PC-9 (cell line): Measurements from ENCODE around the gene SERPINE2. TPM values are rescaled to one million over a fixed set of nuclear protein-coding genes. Genes with fewer than 3 reads are reported as not detected.

Experiments
- BruUV-seq: library from RNA; stranded (reverse); fragments of 400-500 nt; replicated peaks from 2 replicates; lab custom pipeline; 2021; lab: Mats Ljungman, UMichigan
- CTCF ChIA-PET: fragments of 300-600 bp; sonication (Branson Sonifier 250); formaldehyde crosslinking; loops from one replicate; lab custom pipeline; 2022; ENCODE audit warnings: antibody characterized with exemption; lab: Charles Lee
- POLR2A ChIA-PET: fragments of 300-600 bp; sonication (Branson Sonifier 250); formaldehyde crosslinking; loops from one replicate; lab custom pipeline; 2022; ENCODE audit warnings: antibody characterized with exemption; ENCODE audit not compliant: unreplicated experiment; lab: Charles Lee
- DNase-seq, 2 experiments: peaks; one replicate each; pipeline versions ENCODE4 v3.0.0 to v3.0.0-alpha.2; 2015 to 2022; ENCODE audit warnings: mixed read lengths in 1 of 2
- H2AFZ ChIP-seq: fragments of 200-600 bp; sonication (generic); 2 replicates; pipeline ENCODE4 v1.8.1; 2017; ENCODE audit warnings: antibody characterized with exemption
- H3F3A ChIP-seq: fragments of 200-600 bp; sonication (generic); 2 replicates; pipeline ENCODE4 v1.8.1; 2017; ENCODE audit warnings: antibody characterized with exemption, mild to moderate bottlenecking, low read depth; ENCODE audit not compliant: insufficient read depth
- H3K27ac ChIP-seq: fragments of 200-600 bp; sonication (generic); 2 replicates; pipeline ENCODE4 v1.6.1; 2016; ENCODE audit warnings: mixed run types
- H3K27me3 ChIP-seq: fragments of 200-600 bp; sonication (generic); 2 replicates; pipeline ENCODE4 v1.6.1; 2016; ENCODE audit warnings: low read depth, mixed run types; ENCODE audit not compliant: insufficient read depth
- H3K36me3 ChIP-seq: fragments of 200-600 bp; sonication (generic); 2 replicates; pipeline ENCODE4 v1.6.1; 2016; ENCODE audit warnings: low read depth, mixed run types
- H3K4me1 ChIP-seq: fragments of 200-600 bp; sonication (generic); replicated peaks from 2 replicates; pipeline ENCODE4 v1.6.1; 2016; ENCODE audit warnings: mixed run types; ENCODE audit not compliant: insufficient read depth
- H3K4me2 ChIP-seq: fragments of 200-600 bp; sonication (generic); 2 replicates; pipeline ENCODE4 v1.6.1; 2017; ENCODE audit warnings: mixed run types
- H3K4me3 ChIP-seq: fragments of 200-600 bp; sonication (generic); 2 replicates; pipeline ENCODE4 v1.6.1; 2016; ENCODE audit warnings: mixed run types
- H3K79me2 ChIP-seq: fragments of 200-600 bp; sonication (generic); 2 replicates; pipeline ENCODE4 v1.6.1; 2017; ENCODE audit warnings: low read depth, mixed run types
- H3K9me2 ChIP-seq: fragments of 200-600 bp; sonication (generic); 2 replicates; pipeline ENCODE4 v1.8.1; 2017; ENCODE audit warnings: mild to moderate bottlenecking; ENCODE audit not compliant: insufficient read depth
- H3K9me3 ChIP-seq: fragments of 200-600 bp; sonication (generic); 2 replicates; pipeline ENCODE4 v1.8.1; 2016; ENCODE audit warnings: low read depth; ENCODE audit not compliant: insufficient read depth
- H4K20me1 ChIP-seq: fragments of 200-600 bp; sonication (generic); 2 replicates; pipeline ENCODE4 v1.8.1; 2017; ENCODE audit not compliant: insufficient read depth
- CTCF ChIP-seq: fragments of 200-600 bp; sonication (generic); conservative IDR thresholded peaks from 2 replicates; pipeline ENCODE4 v1.6.1; 2017; ENCODE audit warnings: mixed run types, antibody characterized with exemption, mild to moderate bottlenecking, moderate library complexity
- EZH2 ChIP-seq: fragments of 200-600 bp; sonication (generic); IDR thresholded peaks from 2 replicates; pipeline ENCODE4 v1.8.0; 2017; ENCODE audit warnings: antibody characterized with exemption, low read depth
- intact Hi-C: fragments of 100-400 bp; cut with micrococcal nuclease; formaldehyde crosslinking; loops from one replicate; pipeline ENCODE4 v1.10.0; 2022; ENCODE audit not compliant: unreplicated experiment
- total RNA-seq: library from RNA; stranded (reverse); gene quantifications from 2 replicates; pipeline ENCODE4 v1.2.3, GENCODE V29; 2021

The SERPINE2 gene
- total RNA-seq, 1 experiment from 2014 or later, result 110 TPM

- Histone ChIP-seq H3K9me2 (no peaks in the 10 kb centered on the region), H3K27ac (no peak overlapping the region), H3K79me2 (peaks cover 2% of the 10 kb centered on the region), H3K4me2 (no peak overlapping the region), H3K36me3 (no peaks in the 10 kb centered on the region), H3F3A (peaks cover 25% of the 10 kb centered on the region; the same call in 1 of the 2 replicates), H3K4me1 (peaks cover 18% of the 10 kb centered on the region), H3K27me3 (no peaks in the 10 kb centered on the region), H3K4me3 (no peak overlapping the region), H3K9me3 (no peaks in the 10 kb centered on the region), H4K20me1 (no peaks in the 10 kb centered on the region), H2AFZ (no peak overlapping the region)
- intact Hi-C loops, result loop anchor here (10.0 kb wide), 2 partner anchors 488 to 1248 kb away; no protein-coding TSS in a partner anchor
- ChIA-PET POLR2A (no interaction called here), CTCF (no interaction called here)
- TF ChIP-seq CTCF (no peak), EZH2 (no peak)
- no peak for DNase-seq
- no TSS peak for BruUV-seq
Observed at GRCh38 chr2:223952280-223952968, 86.7 kb downstream of the SERPINE2 start.

GRCh38 chr2:223950448-223951347, 88.4 kb downstream of the SERPINE2 start:
- Histone ChIP-seq H4K20me1 (no peaks in the 10 kb centered on the region), H3K79me2 (no peaks in the 10 kb centered on the region), H3K4me2 (0 out of 2 replicates have a peak overlapping the region, but pooled peaks have one; percentile 4), H3K9me2 (no peaks in the 10 kb centered on the region), H3K4me3 (no peak overlapping the region), H3K27me3 (no peaks in the 10 kb centered on the region), H3F3A (peaks cover 13% of the 10 kb centered on the region; the same call in 1 of the 2 replicates), H2AFZ (0 out of 2 replicates have a peak overlapping the region, but pooled peaks have one; percentile 1), H3K36me3 (no peaks in the 10 kb centered on the region), H3K27ac (no peak overlapping the region), H3K9me3 (no peaks in the 10 kb centered on the region), H3K4me1 (peaks cover 14% of the 10 kb centered on the region)
- POLR2A ChIA-PET, result interaction anchor here (0.7 kb wide), 2 partner anchors 10 to 153 kb away, joined by 3 to 12 read pairs; no protein-coding TSS in a partner anchor
- no TSS peak for BruUV-seq
- DNase-seq, result peak in 1 of 2 experiments; percentile 47
- CTCF ChIA-PET, result no interaction called here
- TF ChIP-seq EZH2 (no peak), CTCF (no peak)
- intact Hi-C loops, result loop anchor here (10.0 kb wide), 2 partner anchors 486 to 1246 kb away; no protein-coding TSS in a partner anchor

- intact Hi-C loops, result loop anchor here (10.0 kb wide), 1 partner anchor 635 kb away; the partner anchor contains the start of gene CUL3
- Histone ChIP-seq H2AFZ (no peak overlapping the region), H3F3A (peaks cover 13% of the 10 kb centered on the region; the same call in 1 of the 2 replicates), H3K9me2 (no peaks in the 10 kb centered on the region), H3K4me2 (no peak overlapping the region), H3K27me3 (no peaks in the 10 kb centered on the region), H4K20me1 (no peaks in the 10 kb centered on the region), H3K79me2 (peaks cover 7% of the 10 kb centered on the region), H3K27ac (no peak overlapping the region), H3K9me3 (no peaks in the 10 kb centered on the region), H3K4me3 (no peak overlapping the region), H3K36me3 (no peaks in the 10 kb centered on the region), H3K4me1 (peaks cover 18% of the 10 kb centered on the region)
- TF ChIP-seq CTCF, result no peak
- no peak for TF ChIP-seq EZH2
- no peak for DNase-seq
- ChIA-PET POLR2A (no interaction called here), CTCF (interaction anchor here (0.7 kb wide), 1 partner anchor 189 kb away, joined by 5 read pairs; no protein-coding TSS in a partner anchor)
- no TSS peak for BruUV-seq
Observed at GRCh38 chr2:223949241-223949840, 89.7 kb downstream of the SERPINE2 start.
